CD4-positive, alpha-beta T cell (primary cell): Measurements from ENCODE around the gene DHX40. TPM values are rescaled to one million over a fixed set of nuclear protein-coding genes. Genes with fewer than 3 reads are reported as not detected.
"Not testable (repeated sequence)": the region's sequence is repeated elsewhere in the genome, so short reads cannot be mapped to it uniquely, and the experiment has no call there.

Source experiments
- ATAC-seq: fragments of 200-7000 bp; cut with Tn5 transposase; one replicate; pipeline ENCODE4 v1.10.0; 2022; ENCODE audit warnings: mild to moderate bottlenecking; ENCODE audit not compliant: poor library complexity
- CTCF ChIA-PET: fragments of 350-600 bp; sonication (Branson Sonifier 250); formaldehyde crosslinking; loops from one replicate; lab custom pipeline; 2021; ENCODE audit warnings: antibody characterized with exemption, inconsistent platforms; lab: Charles Lee
- POLR2A ChIA-PET: fragments of 350-600 bp; sonication (Branson Sonifier 250); formaldehyde crosslinking; loops from one replicate; lab custom pipeline; 2021; ENCODE audit warnings: antibody characterized with exemption, inconsistent platforms; lab: Charles Lee
- DNase-seq, 14 experiments: peaks; one replicate each; pipeline ENCODE4 v3.0.0-alpha.2; 2013 to 2020; ENCODE audit warnings: mixed read lengths in 2 of 14
- H3K27ac ChIP-seq, 2 donors: one replicate each; pipeline versions ENCODE4 v1.5.1 to v1.7.0; 2013; ENCODE audit warnings: low read length in 2 of 2, low read depth in 1 of 2, mild to moderate bottlenecking in 1 of 2
- H3K27me3 ChIP-seq, 2 experiments: 1 replicate in 1 of 2; 2 replicates in 1 of 2; pipeline versions ENCODE4 v1.6.1 to v1.7.0; 2013; ENCODE audit warnings: low read length in 2 of 2, control low read depth in 1 of 2, mild to moderate bottlenecking in 1 of 2, moderate library complexity in 1 of 2; ENCODE audit not compliant: insufficient read depth in 2 of 2, control insufficient read depth in 1 of 2
- H3K36me3 ChIP-seq: one replicate; pipeline ENCODE4 v1.6.1; 2013; ENCODE audit warnings: low read length, control low read depth; ENCODE audit not compliant: insufficient read depth
- H3K4me1 ChIP-seq: one replicate; pipeline ENCODE4 v1.6.1; 2013; ENCODE audit warnings: low read length, control low read depth; ENCODE audit not compliant: insufficient read depth
- H3K4me3 ChIP-seq: one replicate; pipeline ENCODE4 v1.5.1; 2013; ENCODE audit warnings: mild to moderate bottlenecking, low read length, moderate library complexity
- H3K9me3 ChIP-seq, 2 experiments: 1 replicate in 1 of 2; 2 replicates in 1 of 2; pipeline versions ENCODE4 v1.6.1 to v1.7.0; 2013; ENCODE audit warnings: low read length in 2 of 2, mild to moderate bottlenecking in 2 of 2, control low read depth in 1 of 2, moderate library complexity in 1 of 2; ENCODE audit not compliant: control insufficient read depth in 1 of 2, insufficient read depth in 1 of 2
- H3K27ac Mint-ChIP-seq: one replicate; pipeline ENCODE4 v1.8.0; 2020; ENCODE audit warnings: mixed read lengths
- H3K27me3 Mint-ChIP-seq: one replicate; pipeline ENCODE4 v1.8.0; 2021; ENCODE audit warnings: mixed read lengths
- H3K36me3 Mint-ChIP-seq: one replicate; pipeline ENCODE4 v1.8.0; 2021; ENCODE audit warnings: low read depth, mixed read lengths
- H3K4me1 Mint-ChIP-seq: one replicate; pipeline ENCODE4 v1.8.0; 2021; ENCODE audit warnings: low read depth, mixed read lengths
- H3K4me3 Mint-ChIP-seq: one replicate; pipeline ENCODE4 v1.8.0; 2020; ENCODE audit warnings: mild to moderate bottlenecking, mixed read lengths
- H3K9me3 Mint-ChIP-seq: one replicate; pipeline ENCODE4 v1.8.0; 2020; ENCODE audit warnings: mixed read lengths
- CTCF ChIP-seq: fragments of 200-600 bp; IDR thresholded peaks from one replicate; pipeline ENCODE4 v1.8.0; 2022; ENCODE audit warnings: antibody characterized with exemption, mild to moderate bottlenecking
- intact Hi-C, 2 experiments: fragments of 100-400 bp; cut with DNase I in 1 of 2; cut with micrococcal nuclease in 1 of 2; formaldehyde crosslinking; loops; one replicate each; pipeline versions ENCODE4 v1.15.1 to v1.9.0; 2023 to 2025; cut with DNase I, micrococcal nuclease
- total RNA-seq, 174 experiments: library from RNA in 2 of 174; stranded (reverse) in 2 of 174; gene quantifications; one replicate each; pipeline ENCODE4 v1.2.3 and lab custom pipeline; 2021 to 2026

DHX40 gene
- total RNA-seq, 2 experiments from 2014 or later: 62.6 to 65.6 TPM

GRCh38 chr17:59561042-59561441 lies 4.4 kb upstream of the DHX40 start:
- no peaks in the 10 kb centered on the region for H3K36me3 ChIP-seq
- POLR2A ChIA-PET: no interaction called here
- H3K36me3 Mint-ChIP-seq: peaks cover 9% of the 10 kb centered on the region
- no peak overlapping the region for H3K4me3 Mint-ChIP-seq
- peaks cover 13% of the 10 kb centered on the region for H3K4me1 Mint-ChIP-seq
- intact Hi-C loops: loop anchor here in 1 of 2 experiments (5.0 to 10.0 kb wide), 3 partner anchors 406 to 834 kb away; partner anchors contain the start of genes PRR11, SKA2, TRIM37 and USP32
- CTCF ChIA-PET: no interaction called here
- peak in 2 of 14 experiments; percentile 36 to 51 for DNase-seq
- TF ChIP-seq CTCF: peak; percentile 25
- no peaks in the 10 kb centered on the region for H3K27me3 ChIP-seq
- no peak overlapping the region for H3K27ac Mint-ChIP-seq
- no peak overlapping the region for H3K4me3 ChIP-seq
- no peak overlapping the region for H3K27ac ChIP-seq
- H3K4me1 ChIP-seq: peaks cover 9% of the 10 kb centered on the region
- H3K9me3 Mint-ChIP-seq: no peaks in the 10 kb centered on the region
- no peaks in the 10 kb centered on the region for H3K27me3 Mint-ChIP-seq
- ATAC-seq: no peak
- H3K9me3 ChIP-seq: no peaks in the 10 kb centered on the region

GRCh38 chr17:59565959-59566324 lies 532 bp downstream of the DHX40 start:
- H3K36me3 Mint-ChIP-seq: peaks cover 30% of the 10 kb centered on the region
- Histone ChIP-seq H3K27me3 (no peaks in the 10 kb centered on the region), H3K4me3 (peak overlapping the region; percentile 90), H3K4me1 (peaks cover 13% of the 10 kb centered on the region), H3K9me3 (no peaks in the 10 kb centered on the region), H3K27ac (peak overlapping the region; percentile 86 to 91), H3K36me3 (peaks cover 6% of the 10 kb centered on the region)
- no peak for TF ChIP-seq CTCF
- H3K27ac Mint-ChIP-seq: peak overlapping the region; percentile 97
- peak; percentile 11 to 85 (median 41) for DNase-seq
- H3K4me1 Mint-ChIP-seq: peaks cover 26% of the 10 kb centered on the region
- peak; percentile 70 for ATAC-seq
- no peaks in the 10 kb centered on the region for H3K27me3 Mint-ChIP-seq
- ChIA-PET POLR2A (interaction anchor here (0.6 to 3.0 kb wide), 12 partner anchors 41 to 1111 kb away, joined by 3 to 40 read pairs (median 4); partner anchors contain the start of genes CLTC, PRR11, PTRH2 and RNFT1), CTCF (no interaction called here)
- H3K4me3 Mint-ChIP-seq: peak overlapping the region; percentile 100
- no peaks in the 10 kb centered on the region for H3K9me3 Mint-ChIP-seq
- intact Hi-C loops: loop anchor here (1.0 to 10.0 kb wide), 4 partner anchors 53 to 934 kb away; partner anchors contain the start of genes CLTC (in 2 of the 2), PRR11 (in 1 of the 2), SKA2 (in 1 of the 2) and USP32 (in 1 of the 2)

DNA sequence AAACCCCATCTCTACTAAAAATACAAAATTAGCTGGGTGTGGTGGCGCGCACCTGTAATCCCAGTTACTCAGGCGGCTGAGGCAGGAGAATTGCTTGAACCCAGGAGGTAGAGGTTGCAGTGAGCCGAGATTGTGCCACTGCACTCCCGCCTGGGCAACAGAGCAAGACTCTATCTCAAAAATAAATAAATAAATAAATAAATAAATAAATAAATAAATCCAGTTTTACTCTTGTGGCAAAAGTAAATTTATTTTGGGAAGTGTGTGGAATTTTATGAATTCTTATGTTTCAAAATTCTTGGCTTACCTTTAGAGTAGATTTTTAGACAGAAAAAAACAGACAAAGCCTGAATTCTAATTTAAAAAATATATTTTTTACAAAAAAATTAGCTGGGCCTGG lies 3.7 kb downstream of the DHX40 start:
- CTCF ChIA-PET: interaction anchor here (1.7 kb wide), 1 partner anchor 21 kb away, joined by 3 read pairs; no protein-coding TSS in a partner anchor

More for the DNA sequence above, 3.7 kb downstream of the DHX40 start:
- H3K9me3 ChIP-seq, ATAC-seq, H3K4me3 ChIP-seq, H3K9me3 Mint-ChIP-seq, H3K27me3 ChIP-seq, H3K4me3 Mint-ChIP-seq, H3K27ac Mint-ChIP-seq, H3K27ac ChIP-seq, H3K27me3 Mint-ChIP-seq, DNase-seq: not testable (repeated sequence)
- Mint-ChIP-seq H3K36me3 (peaks cover 47% of the 10 kb centered on the region), H3K4me1 (peaks cover 26% of the 10 kb centered on the region)
- Histone ChIP-seq H3K4me1 (peaks cover 13% of the 10 kb centered on the region), H3K36me3 (peaks cover 14% of the 10 kb centered on the region)
- POLR2A ChIA-PET: interaction anchor here (1.0 kb wide), 1 partner anchor 817 kb away, joined by 3 read pairs; no protein-coding TSS in a partner anchor
- intact Hi-C loops: loop anchor here in 1 of 2 experiments (5.0 to 10.0 kb wide), 3 partner anchors 414 to 937 kb away; partner anchors contain the start of genes PRR11, SKA2 and USP32
